Measurements from ENCODE around the gene LITAFD. TPM values are rescaled to one million over a fixed set of nuclear protein-coding genes. Genes with fewer than 3 reads are reported as not detected.

Gene LITAFD
- total and polyA plus RNA-seq, 2 experiments from 2014 or later: not detected

- Histone ChIP-seq H4K20me1 (replicated peaks; ENCODE audit: insufficient read depth) (peaks cover 96% of the 10 kb centered on the region), H3K79me2 (replicated peaks; ENCODE audit: insufficient read depth) (peaks cover 100% of the 10 kb centered on the region), H2AFZ (no peak overlapping the region), H3K9me2 (ENCODE audit: insufficient read depth) (no peaks in the 10 kb centered on the region), H3K27me3 (ENCODE audit: insufficient read depth) (no peaks in the 10 kb centered on the region), H3K4me2 (no peak overlapping the region; the same call in 1 of the 2 replicates), H3K4me3 (no peak overlapping the region), H3K4me1 (ENCODE audit: insufficient read depth) (peaks cover 23% of the 10 kb centered on the region), H3K27ac (ENCODE audit: low read depth) (peak overlapping the region; percentile 51), H3F3A (replicated peaks; ENCODE audit: low read depth) (peaks cover 19% of the 10 kb centered on the region; the same call in 1 of the 2 replicates), H3K36me3 (ENCODE audit: insufficient read depth) (peaks cover 14% of the 10 kb centered on the region)
- H3K27me3 Mint-ChIP-seq (ENCODE audit: insufficient read depth, low read depth, poor library complexity): no peaks in the 10 kb centered on the region
- H3K4me1 Mint-ChIP-seq: peaks cover 28% of the 10 kb centered on the region
- H3K27ac Mint-ChIP-seq: peak overlapping the region; percentile 15; the same call in 1 of the 2 replicates
- no peak overlapping the region for H3K4me3 Mint-ChIP-seq
- H3K9me3 Mint-ChIP-seq: no peaks in the 10 kb centered on the region
- TF ChIP-seq EZH2 (IDR thresholded peaks at IDR 0.05; ENCODE audit: low read depth, unreplicated experiment) (no peak), REST (IDR thresholded peaks at IDR 0.05; ENCODE audit: unreplicated experiment) (no peak), ZNF114 (CRISPR knock-in tag; IDR thresholded peaks at IDR 0.05) (no peak), ETS1 (IDR thresholded peaks at IDR 0.05) (no peak), EZH2phosphoT487 (IDR thresholded peaks at IDR 0.05; ENCODE audit: unreplicated experiment) (no peak), ZNF331 (CRISPR knock-in tag; IDR thresholded peaks at IDR 0.05; ENCODE audit: low read depth) (no peak), JUNB (IDR thresholded peaks at IDR 0.05; ENCODE audit: unreplicated experiment) (no peak), CTCF (conservative IDR thresholded peaks at IDR 0.05; ENCODE audit: low read depth in 2 of 2) (no peak), STAT1 (IDR thresholded peaks at IDR 0.05; ENCODE audit: unreplicated experiment) (no peak), CREB1 (CRISPR knock-in tag; IDR thresholded peaks at IDR 0.05; ENCODE audit: low read depth) (no peak), ZNF462 (CRISPR knock-in tag; IDR thresholded peaks at IDR 0.05) (no peak), NANOG (IDR thresholded peaks at IDR 0.05; ENCODE audit: borderline replicate concordance) (no peak), POLR2AphosphoS5 (IDR thresholded peaks at IDR 0.05; ENCODE audit: low read depth) (no peak)
- peaks cover 41% of the 10 kb centered on the region for H3K36me3 Mint-ChIP-seq (ENCODE audit: low read depth)
- DNase-seq (ENCODE audit: low spot score) (no peak), ATAC-seq (peak; percentile 43)
Measured at GRCh38 chr16:8929086-8929748, 47.1 kb downstream of the LITAFD start.

Measured in GM23338 (cell line).